ENCODE measurements around the gene NAALADL2. TPM values are rescaled to one million over a fixed set of nuclear protein-coding genes. Genes with fewer than 3 reads are reported as not detected.

NAALADL2 gene
- polyA plus RNA-seq, 2 of the 4 experiments (the other 2 are of a cell fraction): 0.09 to 0.28 TPM

DNA sequence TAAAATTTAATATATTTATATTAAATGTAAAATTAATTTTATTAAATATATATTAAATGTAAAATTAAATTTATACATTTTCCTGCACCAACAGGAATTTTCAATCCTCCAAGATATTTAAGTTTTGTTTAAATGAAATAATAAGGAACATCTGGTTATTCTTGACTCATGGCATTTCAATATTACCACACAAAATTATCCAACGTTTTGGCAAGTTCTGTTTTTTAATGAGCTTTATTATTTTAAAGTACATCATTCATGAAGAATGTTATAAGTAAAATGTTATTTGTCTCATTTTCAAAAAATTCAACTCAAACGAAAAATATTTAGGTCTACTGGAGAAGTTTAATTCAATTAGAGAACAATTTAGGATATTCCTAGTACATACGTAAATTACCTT is 811.4 kb downstream of the NAALADL2 start (continued):
- no peak for TF ChIP-seq EP300 (IDR thresholded peaks at IDR 0.05)

DNA sequence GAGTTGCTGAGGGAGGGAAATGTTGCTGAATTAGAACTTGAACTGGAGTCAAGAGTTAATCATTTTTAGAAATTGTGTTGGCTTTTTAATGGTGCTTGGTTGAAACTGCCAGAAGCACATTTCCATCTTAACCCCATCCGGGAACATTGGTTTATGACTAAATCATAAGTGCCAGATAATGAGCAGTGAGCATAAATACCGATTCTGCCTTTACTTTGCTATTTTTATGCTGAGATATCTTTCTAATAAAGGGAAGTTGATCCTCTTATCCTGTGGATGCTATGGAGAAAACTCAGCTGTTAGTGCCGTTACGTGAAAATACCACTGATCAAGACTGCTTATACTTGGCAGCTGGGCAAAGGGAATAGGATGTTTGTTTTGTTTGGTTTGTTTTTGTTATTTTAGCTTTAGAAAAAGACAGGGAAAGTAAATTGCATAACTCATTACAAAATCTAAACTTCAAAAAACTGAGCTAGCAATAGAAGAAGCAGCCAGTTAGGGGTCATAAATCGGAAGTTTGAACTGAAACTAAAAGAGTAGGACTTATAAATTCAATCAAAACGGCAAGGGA is 813.1 kb downstream of the NAALADL2 start:
- peak overlapping the region; percentile 35 for H3K4me3 ChIP-seq
- WGBS (ENCODE audit: missing lambda C conversion rate): 3% methylated on average over 6 of the region's 6 CpGs
- POLR2A ChIA-PET: no interaction called here

DNA sequence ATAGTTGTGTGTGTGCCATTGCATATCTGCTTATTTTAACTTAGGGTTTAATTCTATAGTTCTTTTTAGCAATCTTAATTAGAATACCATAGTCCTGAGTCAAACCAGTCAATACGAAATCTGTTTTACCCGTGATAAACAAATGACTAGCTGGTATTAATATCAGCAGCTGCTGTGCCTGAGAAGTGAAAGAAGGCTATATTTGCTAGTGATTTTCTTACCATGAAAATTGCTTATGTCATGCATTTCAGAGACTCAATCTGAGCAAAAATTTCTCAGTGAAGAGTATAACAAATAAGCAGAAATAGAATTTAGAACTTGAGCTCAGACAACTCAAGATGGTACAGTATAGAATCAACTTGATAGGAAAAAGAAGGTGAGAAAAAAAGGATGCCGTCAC is 820.4 kb downstream of the NAALADL2 start:
- WGBS (ENCODE audit: missing lambda C conversion rate): 43% methylated on average over 3 of the region's 3 CpGs
- ChIA-PET POLR2A (no interaction called here), CTCF (no interaction called here)
- TF ChIP-seq JUN (IDR thresholded peaks at IDR 0.05) (no peak), MAFK (IDR thresholded peaks at IDR 0.05; ENCODE audit: partially characterized antibody) (peak; percentile 32), MYC (IDR thresholded peaks at IDR 0.05; ENCODE audit: borderline replicate concordance, low read length) (no peak)
- TF ChIP-seq, protein P1, sequence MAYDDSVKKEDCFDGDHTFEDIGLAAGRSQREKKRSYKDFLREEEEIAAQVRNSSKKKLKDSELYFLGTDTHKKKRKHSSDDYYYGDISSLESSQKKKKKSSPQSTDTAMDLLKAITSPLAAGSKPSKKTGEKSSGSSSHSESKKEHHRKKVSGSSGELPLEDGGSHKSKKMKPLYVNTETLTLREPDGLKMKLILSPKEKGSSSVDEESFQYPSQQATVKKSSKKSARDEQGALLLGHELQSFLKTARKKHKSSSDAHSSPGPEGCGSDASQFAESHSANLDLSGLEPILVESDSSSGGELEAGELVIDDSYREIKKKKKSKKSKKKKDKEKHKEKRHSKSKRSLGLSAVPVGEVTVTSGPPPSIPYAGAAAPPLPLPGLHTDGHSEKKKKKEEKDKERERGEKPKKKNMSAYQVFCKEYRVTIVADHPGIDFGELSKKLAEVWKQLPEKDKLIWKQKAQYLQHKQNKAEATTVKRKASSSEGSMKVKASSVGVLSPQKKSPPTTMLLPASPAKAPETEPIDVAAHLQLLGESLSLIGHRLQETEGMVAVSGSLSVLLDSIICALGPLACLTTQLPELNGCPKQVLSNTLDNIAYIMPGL (CRISPR knock-in tag; IDR thresholded peaks at IDR 0.05; ENCODE audit: borderline replicate concordance): no peak
- no peak for FAIRE-seq
- no peak for DNase-seq (ENCODE audit: low read depth in 1 of 2, low spot score in 1 of 2)
- Histone ChIP-seq H3K4me3 (no peak overlapping the region), H3K9me3 (no peaks in the 10 kb centered on the region), H3K4me2 (no peak overlapping the region), H3K27ac (no peak overlapping the region), H3K4me1 (no peaks in the 10 kb centered on the region)
- ATAC-seq: no peak

More for the DNA sequence above, 813.1 kb downstream of the NAALADL2 start:
- H3K4me1 ChIP-seq: no peaks in the 10 kb centered on the region
- H3K27ac ChIP-seq: no peak overlapping the region
- FAIRE-seq: no peak
- H3K9me3 ChIP-seq: no peaks in the 10 kb centered on the region
- no peak for ATAC-seq
- peak in 1 of 2 experiments; percentile 1 for DNase-seq (ENCODE audit: low read depth in 1 of 2, low spot score in 1 of 2)
- TF ChIP-seq JUN (IDR thresholded peaks at IDR 0.05): no peak
- TF ChIP-seq ZFP36 (IDR thresholded peaks at IDR 0.05; ENCODE audit: borderline replicate concordance, partially characterized antibody): no peak
- TF ChIP-seq MAFK (IDR thresholded peaks at IDR 0.05; ENCODE audit: partially characterized antibody): no peak
- TF ChIP-seq KDM1A (IDR thresholded peaks at IDR 0.05; ENCODE audit: low read depth): no peak
- no peak for TF ChIP-seq RFX5 (IDR thresholded peaks at IDR 0.05)
- no peak for TF ChIP-seq SMC3 (IDR thresholded peaks at IDR 0.05)
- TF ChIP-seq HDAC2 (IDR thresholded peaks at IDR 0.05): no peak
- no peak for TF ChIP-seq EP300 (IDR thresholded peaks at IDR 0.05)
- no peak for TF ChIP-seq ZC3H11A (IDR thresholded peaks at IDR 0.05)
- H3K4me2 ChIP-seq: peak overlapping the region; percentile 65
- CTCF ChIA-PET: no interaction called here

DNA sequence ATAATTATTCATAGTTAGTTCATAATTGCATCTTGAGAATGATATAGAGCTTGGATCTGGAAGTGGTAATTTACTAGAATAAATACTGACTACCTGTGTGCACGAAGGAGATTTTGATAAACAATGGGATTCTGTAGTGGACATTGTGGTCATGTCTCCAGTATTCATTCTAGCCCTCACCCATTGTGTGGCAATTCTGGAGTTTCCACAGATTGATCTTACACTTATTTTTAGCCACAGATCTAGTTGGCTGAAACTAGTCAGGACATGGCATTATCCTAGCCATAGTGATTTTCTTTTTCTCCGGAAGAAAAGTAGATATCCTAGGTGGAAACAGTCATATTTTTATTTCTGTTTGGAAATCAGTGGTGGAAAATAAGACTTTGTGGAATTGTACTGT is 833.1 kb downstream of the NAALADL2 start:
- CTCF ChIA-PET: no interaction called here
- POLR2A ChIA-PET: no interaction called here
- Histone ChIP-seq H3K9me3 (no peaks in the 10 kb centered on the region), H3K4me1 (no peaks in the 10 kb centered on the region), H3K27ac (no peak overlapping the region), H3K4me2 (no peak overlapping the region), H3K4me3 (no peak overlapping the region)
- DNase-seq (ENCODE audit: low read depth in 1 of 2, low spot score in 1 of 2) (no peak), FAIRE-seq (no peak), ATAC-seq (no peak)
- TF ChIP-seq, protein P2, sequence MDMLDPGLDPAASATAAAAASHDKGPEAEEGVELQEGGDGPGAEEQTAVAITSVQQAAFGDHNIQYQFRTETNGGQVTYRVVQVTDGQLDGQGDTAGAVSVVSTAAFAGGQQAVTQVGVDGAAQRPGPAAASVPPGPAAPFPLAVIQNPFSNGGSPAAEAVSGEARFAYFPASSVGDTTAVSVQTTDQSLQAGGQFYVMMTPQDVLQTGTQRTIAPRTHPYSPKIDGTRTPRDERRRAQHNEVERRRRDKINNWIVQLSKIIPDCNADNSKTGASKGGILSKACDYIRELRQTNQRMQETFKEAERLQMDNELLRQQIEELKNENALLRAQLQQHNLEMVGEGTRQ (IDR thresholded peaks at IDR 0.05): no peak
- TF ChIP-seq, protein P3, sequence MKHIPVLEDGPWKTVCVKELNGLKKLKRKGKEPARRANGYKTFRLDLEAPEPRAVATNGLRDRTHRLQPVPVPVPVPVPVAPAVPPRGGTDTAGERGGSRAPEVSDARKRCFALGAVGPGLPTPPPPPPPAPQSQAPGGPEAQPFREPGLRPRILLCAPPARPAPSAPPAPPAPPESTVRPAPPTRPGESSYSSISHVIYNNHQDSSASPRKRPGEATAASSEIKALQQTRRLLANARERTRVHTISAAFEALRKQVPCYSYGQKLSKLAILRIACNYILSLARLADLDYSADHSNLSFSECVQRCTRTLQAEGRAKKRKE (CRISPR knock-in tag; IDR thresholded peaks at IDR 0.05; ENCODE audit: low read depth): no peak
- no peak for TF ChIP-seq CEBPB (IDR thresholded peaks at IDR 0.05)
- 62% methylated on average over 2 of the region's 2 CpGs for WGBS (ENCODE audit: missing lambda C conversion rate)

DNA sequence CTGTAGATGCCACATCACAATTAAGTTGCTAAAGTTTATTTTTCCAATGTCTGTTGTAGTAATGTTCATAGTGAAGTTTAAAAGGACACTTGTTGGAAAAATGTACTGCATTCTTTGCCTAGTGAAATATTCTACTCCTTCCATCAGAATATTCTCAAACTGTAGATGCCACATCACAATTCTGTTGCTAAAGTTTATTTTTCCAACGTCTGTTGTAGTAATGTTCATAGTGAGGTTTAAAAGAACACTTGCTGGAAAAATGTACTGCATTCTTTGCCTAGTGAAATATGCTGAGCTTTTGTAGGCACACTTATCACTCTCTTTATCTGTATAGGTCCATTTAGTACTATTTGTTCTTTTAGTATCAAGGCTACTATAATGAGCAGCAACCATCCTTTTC is 836.1 kb downstream of the NAALADL2 start:
- CTCF ChIA-PET: no interaction called here
- TF ChIP-seq PHF8 (IDR thresholded peaks at IDR 0.05; ENCODE audit: borderline replicate concordance, low read depth) (no peak), HDAC2 (IDR thresholded peaks at IDR 0.05) (no peak), RAD21 (conservative IDR thresholded peaks at IDR 0.05 in 1 of 2, IDR thresholded peaks at IDR 0.05 in 1 of 2) (no peak), FOSB (CRISPR knock-in tag; IDR thresholded peaks at IDR 0.05) (no peak), EHF (CRISPR knock-in tag; IDR thresholded peaks at IDR 0.05) (no peak), KDM1A (IDR thresholded peaks at IDR 0.05; ENCODE audit: low read depth) (no peak), POLR2A (IDR thresholded peaks at IDR 0.05; ENCODE audit: low read length) (no peak), EP300 (IDR thresholded peaks at IDR 0.05) (no peak), CEBPB (IDR thresholded peaks at IDR 0.05) (no peak)
- TF ChIP-seq, protein P4, sequence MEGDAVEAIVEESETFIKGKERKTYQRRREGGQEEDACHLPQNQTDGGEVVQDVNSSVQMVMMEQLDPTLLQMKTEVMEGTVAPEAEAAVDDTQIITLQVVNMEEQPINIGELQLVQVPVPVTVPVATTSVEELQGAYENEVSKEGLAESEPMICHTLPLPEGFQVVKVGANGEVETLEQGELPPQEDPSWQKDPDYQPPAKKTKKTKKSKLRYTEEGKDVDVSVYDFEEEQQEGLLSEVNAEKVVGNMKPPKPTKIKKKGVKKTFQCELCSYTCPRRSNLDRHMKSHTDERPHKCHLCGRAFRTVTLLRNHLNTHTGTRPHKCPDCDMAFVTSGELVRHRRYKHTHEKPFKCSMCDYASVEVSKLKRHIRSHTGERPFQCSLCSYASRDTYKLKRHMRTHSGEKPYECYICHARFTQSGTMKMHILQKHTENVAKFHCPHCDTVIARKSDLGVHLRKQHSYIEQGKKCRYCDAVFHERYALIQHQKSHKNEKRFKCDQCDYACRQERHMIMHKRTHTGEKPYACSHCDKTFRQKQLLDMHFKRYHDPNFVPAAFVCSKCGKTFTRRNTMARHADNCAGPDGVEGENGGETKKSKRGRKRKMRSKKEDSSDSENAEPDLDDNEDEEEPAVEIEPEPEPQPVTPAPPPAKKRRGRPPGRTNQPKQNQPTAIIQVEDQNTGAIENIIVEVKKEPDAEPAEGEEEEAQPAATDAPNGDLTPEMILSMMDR (IDR thresholded peaks at IDR 0.05): no peak
- TF ChIP-seq, protein P5, sequence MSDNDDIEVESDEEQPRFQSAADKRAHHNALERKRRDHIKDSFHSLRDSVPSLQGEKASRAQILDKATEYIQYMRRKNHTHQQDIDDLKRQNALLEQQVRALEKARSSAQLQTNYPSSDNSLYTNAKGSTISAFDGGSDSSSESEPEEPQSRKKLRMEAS (IDR thresholded peaks at IDR 0.05): no peak
- TF ChIP-seq, protein P3 (CRISPR knock-in tag; IDR thresholded peaks at IDR 0.05; ENCODE audit: low read depth): no peak

More for the DNA sequence above, 836.1 kb downstream of the NAALADL2 start:
- Histone ChIP-seq H3K4me3 (no peak overlapping the region), H3K27ac (no peak overlapping the region), H3K4me1 (no peaks in the 10 kb centered on the region), H3K4me2 (no peak overlapping the region), H3K9me3 (no peaks in the 10 kb centered on the region)
- WGBS (ENCODE audit: missing lambda C conversion rate): 5% methylated on average over 1 of the region's 1 CpG
- ATAC-seq: no peak
- no peak for FAIRE-seq
- DNase-seq (ENCODE audit: low read depth in 1 of 2, low spot score in 1 of 2): no peak
- POLR2A ChIA-PET: no interaction called here

Data from A549 (cell line).